Endothelial cell of umbilical vein (primary cell): ENCODE results near the gene SLCO2A1. TPM values are rescaled to one million over a fixed set of nuclear protein-coding genes. Genes with fewer than 3 reads are reported as not detected.

Source experiments
- BruUV-seq: library from RNA; stranded (reverse); fragments of 400-500 nt; replicated peaks from 2 replicates; lab custom pipeline; 2021; lab: Mats Ljungman, UMichigan
- CTCF ChIA-PET: fragments of 300-600, 350-600 bp; sonication (Branson Sonifier 250); formaldehyde crosslinking; loops from one replicate; lab custom pipeline; 2021; ENCODE audit warnings: antibody characterized with exemption, inconsistent platforms; lab: Charles Lee
- POLR2A ChIA-PET: fragments of 300-600, 350-600 bp; sonication (Branson Sonifier 250); formaldehyde crosslinking; loops from one replicate; lab custom pipeline; 2021; ENCODE audit warnings: antibody characterized with exemption, inconsistent platforms; lab: Charles Lee
- DNase-seq: peaks from one replicate; pipeline ENCODE4 v3.0.0-alpha.2; 2011; ENCODE audit warnings: low read depth, low spot score
- FAIRE-seq: peaks from 2 replicates; lab custom pipeline; 2011; peaks lifted over from hg19 to GRCh38; lab: Jason Lieb, UNC
- H2AFZ ChIP-seq: 2 replicates; pipeline ENCODE4 v1.6.0; 2012; ENCODE audit warnings: low read depth, low read length, control low read depth, inconsistent platforms
- H3K27ac ChIP-seq: 2 replicates; pipeline ENCODE4 v1.5.1; 2011; ENCODE audit warnings: low read depth, mild to moderate bottlenecking, control low read depth, low read length, moderate library complexity; ENCODE audit not compliant: insufficient read depth
- H3K27me3 ChIP-seq, 2 experiments: 2 replicates each; pipeline versions ENCODE4 v1.6.0 to v1.6.1; 2011; ENCODE audit warnings: low read length in 2 of 2, mixed read lengths in 1 of 2; ENCODE audit not compliant: control insufficient read depth in 2 of 2, insufficient read depth in 2 of 2
- H3K36me3 ChIP-seq, 2 experiments: 2 replicates in 1 of 2; 3 replicates in 1 of 2; pipeline ENCODE4 v1.5.1; 2011; ENCODE audit warnings: low read length in 2 of 2, mild to moderate bottlenecking in 1 of 2, moderate library complexity in 1 of 2; ENCODE audit not compliant: control insufficient read depth in 2 of 2, insufficient read depth in 2 of 2; ENCODE audit errors: extremely low read depth in 1 of 2
- H3K4me1 ChIP-seq: 3 replicates; pipeline ENCODE4 v1.5.1; 2011; ENCODE audit warnings: mild to moderate bottlenecking, low read length; ENCODE audit not compliant: control insufficient read depth, insufficient read depth; ENCODE audit errors: extremely low read depth
- H3K4me2 ChIP-seq: 2 replicates; pipeline ENCODE4 v1.6.1; 2011; ENCODE audit warnings: low read length, control low read depth, mixed read lengths; ENCODE audit not compliant: insufficient read depth
- H3K4me3 ChIP-seq, 3 experiments: fragments of 200-600 bp in 1 of 3; sonication (generic), shearing (Covaris generic) in 1 of 3; replicated peaks in 1 of 3; 2 replicates each; pipeline ENCODE4 v1.5.1; 2011 to 2016; ENCODE audit warnings: control low read depth in 3 of 3, low read length in 3 of 3, mild to moderate bottlenecking in 2 of 3, inconsistent platforms in 1 of 3, low read depth in 1 of 3, moderate library complexity in 1 of 3; ENCODE audit not compliant: insufficient read depth in 1 of 3
- H3K79me2 ChIP-seq: 2 replicates; pipeline ENCODE4 v1.6.0; 2012; ENCODE audit warnings: low read length, inconsistent platforms; ENCODE audit not compliant: control insufficient read depth, insufficient read depth
- H3K9ac ChIP-seq: replicated peaks from 2 replicates; pipeline ENCODE3; 2011; ENCODE audit warnings: low read length, control low read depth; ENCODE audit not compliant: insufficient read depth; ENCODE audit errors: extremely low read depth
- H3K9me1 ChIP-seq: replicated peaks from 3 replicates; pipeline ENCODE4 v1.6.0; 2011; ENCODE audit warnings: mild to moderate bottlenecking, low read length; ENCODE audit not compliant: control insufficient read depth, insufficient read depth; ENCODE audit errors: extremely low read depth
- H3K9me3 ChIP-seq: replicated peaks from 2 replicates; pipeline ENCODE4 v1.5.1; 2012; ENCODE audit warnings: low read length, inconsistent platforms; ENCODE audit not compliant: control insufficient read depth, insufficient read depth
- H4K20me1 ChIP-seq: replicated peaks from 2 replicates; pipeline ENCODE3; 2011; ENCODE audit warnings: mild to moderate bottlenecking, low read length; ENCODE audit not compliant: control insufficient read depth, insufficient read depth; ENCODE audit errors: extremely low read depth
- EZH2 ChIP-seq: IDR thresholded peaks from 2 replicates; pipeline ENCODE4 v1.6.1; 2012; ENCODE audit warnings: borderline replicate concordance, low read depth, mild to moderate bottlenecking, moderate library complexity, low read length, inconsistent platforms; ENCODE audit not compliant: severe bottlenecking
- FOS ChIP-seq: IDR thresholded peaks from 2 replicates; pipeline ENCODE4 v1.6.1; 2011; ENCODE audit warnings: mild to moderate bottlenecking, low read length, moderate library complexity, borderline replicate concordance; ENCODE audit not compliant: insufficient read depth
- GATA2 ChIP-seq: IDR thresholded peaks from 2 replicates; pipeline ENCODE4 v1.7.0; 2011; ENCODE audit warnings: low read depth, mild to moderate bottlenecking, moderate library complexity, mixed read lengths, low read length; ENCODE audit not compliant: insufficient read length, insufficient read depth
- JUN ChIP-seq: IDR thresholded peaks from 2 replicates; pipeline ENCODE4 v1.6.1; 2011; ENCODE audit warnings: borderline replicate concordance, low read depth; ENCODE audit not compliant: insufficient read length, insufficient read depth
- MAX ChIP-seq: IDR thresholded peaks from 2 replicates; pipeline ENCODE4 v1.6.1; 2011; ENCODE audit not compliant: insufficient read depth, insufficient read length
- MYC ChIP-seq: IDR thresholded peaks from one replicate; pipeline ENCODE4 v1.6.1; 2011; ENCODE audit warnings: mild to moderate bottlenecking, low read depth, low read length
- POLR2A ChIP-seq: IDR thresholded peaks from 2 replicates; pipeline ENCODE4 v1.6.1; 2012; ENCODE audit warnings: low read depth, mild to moderate bottlenecking, control low read depth, low read length
- POLR2AphosphoS5 ChIP-seq: IDR thresholded peaks from 2 replicates; pipeline ENCODE4 v1.6.1; 2012; ENCODE audit warnings: low read depth, mild to moderate bottlenecking, control low read depth, low read length, moderate library complexity; ENCODE audit not compliant: insufficient read depth
- dilution Hi-C: fragments of 300-500 bp; cut with MboI; formaldehyde crosslinking; loops from one replicate; pipeline ENCODE4 v1.15.0; 2019; ENCODE audit warnings: low sequenced_read_pairs; ENCODE audit not compliant: extremely low pct_ligation_motif_present
- intact Hi-C: fragments of 100-400 bp; cut with micrococcal nuclease; formaldehyde crosslinking; loops from one replicate; pipeline ENCODE4 v1.10.0; 2022
- polyA plus RNA-seq, 4 experiments: library from polyadenylated mRNA; depleted of rRNA in 3 of 4; stranded (reverse) in 3 of 4; unstranded in 1 of 4; fragments of >200 nt; gene quantifications; 2 replicates each; pipeline versions ENCODE4 v1.2.1 to v1.2.3, GENCODE V29; 2011 to 2012; ENCODE audit warnings: missing spikeins in 1 of 4
- total RNA-seq: library from RNA; stranded (reverse); gene quantifications from 2 replicates; pipeline ENCODE4 v1.2.3, GENCODE V29; 2021
- TF ChIP-seq, protein P1 (sequence below), 2 donors: IDR thresholded peaks; 1 replicate in 1 of 2; 2 replicates in 1 of 2; pipeline ENCODE4 v1.5.1; 2011; ENCODE audit warnings: low read length in 2 of 2, mild to moderate bottlenecking in 2 of 2, moderate library complexity in 2 of 2, control low read depth in 1 of 2, inconsistent platforms in 1 of 2, low read depth in 1 of 2; ENCODE audit not compliant: insufficient read depth in 1 of 2; ENCODE audit errors: extremely low read depth in 1 of 2

Gene SLCO2A1
- total and polyA plus RNA-seq, 2 donors (not counting 3 experiments of a cell fraction or from before 2014, with no cell fraction given): 1.4 to 11.9 TPM

DNA sequence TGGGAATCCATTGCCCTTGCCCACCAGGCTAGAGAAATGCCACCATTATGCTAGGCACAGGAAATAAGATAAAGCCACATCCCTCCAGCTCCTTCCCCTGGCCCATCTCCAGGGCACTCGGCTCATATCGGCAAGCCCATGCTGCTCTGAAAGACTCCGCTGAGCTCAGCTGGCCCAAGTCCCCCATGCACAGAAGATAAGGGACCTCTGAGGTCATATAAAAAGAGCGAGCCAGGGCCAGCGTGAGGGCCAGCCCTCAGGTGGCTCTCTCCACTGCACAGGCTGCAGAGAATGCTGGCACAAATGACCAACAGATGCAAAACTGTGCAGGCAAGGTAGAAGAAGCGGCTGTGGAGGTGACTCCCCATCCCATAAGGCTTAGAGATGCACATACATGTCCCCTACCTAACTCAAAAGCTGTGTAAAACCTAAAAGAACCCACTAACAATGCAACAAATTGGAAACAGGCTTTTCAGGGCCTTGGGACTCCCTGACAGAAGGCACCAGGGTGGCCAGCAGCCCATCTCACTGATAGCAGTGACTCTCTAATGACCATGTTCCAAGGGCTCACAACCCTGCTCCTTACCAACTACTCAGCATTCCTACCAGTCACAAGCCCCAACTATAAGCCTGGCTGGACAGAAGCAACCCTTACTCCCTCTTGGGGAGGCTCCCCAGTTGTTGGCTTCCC is 137.0 kb downstream of the SLCO2A1 start:
- no peak for DNase-seq
- H3K9me3 ChIP-seq: no peaks in the 10 kb centered on the region
- no peak for FAIRE-seq
- no peaks in the 10 kb centered on the region for H3K36me3 ChIP-seq
- H3K4me2 ChIP-seq: no peak overlapping the region
- H3K27me3 ChIP-seq: peaks cover 11 to 18% of the 10 kb centered on the region in 2 experiments
- POLR2A ChIA-PET: no interaction called here
- no peak overlapping the region for H3K9ac ChIP-seq
- BruUV-seq: no TSS peak
- H3K9me1 ChIP-seq: no peaks in the 10 kb centered on the region
- no peaks in the 10 kb centered on the region for H3K79me2 ChIP-seq
- H2AFZ ChIP-seq: no peak overlapping the region
- TF ChIP-seq POLR2A (no peak), EZH2 (no peak), MAX (no peak), FOS (no peak), POLR2AphosphoS5 (no peak), JUN (no peak), GATA2 (no peak), MYC (no peak)
- TF ChIP-seq, protein P1, sequence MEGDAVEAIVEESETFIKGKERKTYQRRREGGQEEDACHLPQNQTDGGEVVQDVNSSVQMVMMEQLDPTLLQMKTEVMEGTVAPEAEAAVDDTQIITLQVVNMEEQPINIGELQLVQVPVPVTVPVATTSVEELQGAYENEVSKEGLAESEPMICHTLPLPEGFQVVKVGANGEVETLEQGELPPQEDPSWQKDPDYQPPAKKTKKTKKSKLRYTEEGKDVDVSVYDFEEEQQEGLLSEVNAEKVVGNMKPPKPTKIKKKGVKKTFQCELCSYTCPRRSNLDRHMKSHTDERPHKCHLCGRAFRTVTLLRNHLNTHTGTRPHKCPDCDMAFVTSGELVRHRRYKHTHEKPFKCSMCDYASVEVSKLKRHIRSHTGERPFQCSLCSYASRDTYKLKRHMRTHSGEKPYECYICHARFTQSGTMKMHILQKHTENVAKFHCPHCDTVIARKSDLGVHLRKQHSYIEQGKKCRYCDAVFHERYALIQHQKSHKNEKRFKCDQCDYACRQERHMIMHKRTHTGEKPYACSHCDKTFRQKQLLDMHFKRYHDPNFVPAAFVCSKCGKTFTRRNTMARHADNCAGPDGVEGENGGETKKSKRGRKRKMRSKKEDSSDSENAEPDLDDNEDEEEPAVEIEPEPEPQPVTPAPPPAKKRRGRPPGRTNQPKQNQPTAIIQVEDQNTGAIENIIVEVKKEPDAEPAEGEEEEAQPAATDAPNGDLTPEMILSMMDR (IDR thresholded peaks at IDR 0.05; ENCODE audit: extremely low read depth in 1 of 2, insufficient read depth in 1 of 2, low read depth in 1 of 2, low read length in 2 of 2): no peak
- intact Hi-C loops: no loop called here
- dilution Hi-C loops: no loop called here
- H3K4me3 ChIP-seq: no peak overlapping the region
- H4K20me1 ChIP-seq: no peaks in the 10 kb centered on the region
- peaks cover 6% of the 10 kb centered on the region for H3K4me1 ChIP-seq
- no peak overlapping the region for H3K27ac ChIP-seq
- CTCF ChIA-PET: interaction anchor here (0.8 kb wide), 1 partner anchor 14 kb away, joined by 3 read pairs; no protein-coding TSS in a partner anchor
